Vagina (tissue), 2 donors: Measurements from ENCODE around the gene ESPL1. TPM values are rescaled to one million over a fixed set of nuclear protein-coding genes. Genes with fewer than 3 reads are reported as not detected.

Experiments
- DNase-seq, 2 donors: peaks; one replicate each; pipeline ENCODE4 v3.0.0-alpha.2; 2017; ENCODE audit errors: extremely low spot score in 2 of 2
- H3K27ac ChIP-seq: fragments of 200-600 bp; sonication (generic); one replicate; pipeline ENCODE4 v1.5.1; 2019
- H3K27me3 ChIP-seq: fragments of 200-600 bp; sonication (generic); one replicate; pipeline ENCODE4 v1.5.1; 2019
- H3K36me3 ChIP-seq, 2 donors: fragments of 200-600 bp; sonication (generic); one replicate each; pipeline ENCODE4 v1.5.1; 2017 to 2019
- H3K4me1 ChIP-seq: fragments of 200-600 bp; sonication (generic); one replicate; pipeline ENCODE4 v1.5.1; 2019
- H3K4me3 ChIP-seq, 2 donors: fragments of 200-600 bp; sonication (generic); 1 replicate in 1 of 2; 2 replicates in 1 of 2; pipeline ENCODE4 v1.5.1; 2016 to 2019
- H3K9me3 ChIP-seq: fragments of 200-600 bp; sonication (generic); one replicate; pipeline ENCODE4 v1.5.1; 2019
- CTCF ChIP-seq, 3 experiments: fragments of 450-650 bp in 2 of 3; fragments of 200-600 bp in 1 of 3; sonication (generic) in 1 of 3; IDR thresholded peaks; one replicate each; pipeline ENCODE4 v1.5.1; 2017 to 2019; ENCODE audit warnings: antibody characterized with exemption in 3 of 3, mild to moderate bottlenecking in 2 of 3, moderate library complexity in 2 of 3
- POLR2A ChIP-seq, 2 donors: fragments of 450-650 bp; IDR thresholded peaks; one replicate each; pipeline ENCODE4 v1.6.1; 2017; ENCODE audit warnings: antibody characterized with exemption in 2 of 2, mild to moderate bottlenecking in 2 of 2, moderate library complexity in 2 of 2
- POLR2AphosphoS5 ChIP-seq, 2 donors: sonication (generic); formaldehyde crosslinking; IDR thresholded peaks; one replicate each; pipeline ENCODE4 v1.9.0; 2017; ENCODE audit warnings: antibody characterized with exemption in 2 of 2, mild to moderate bottlenecking in 2 of 2, low read depth in 1 of 2; ENCODE audit not compliant: insufficient read depth in 1 of 2
- intact Hi-C: fragments of 100-400 bp; cut with DNase I; formaldehyde crosslinking; loops from one replicate; pipeline ENCODE4 v1.15.1; 2023
- total RNA-seq: library from RNA; depleted of rRNA; stranded (reverse); fragments of >200 nt; gene quantifications from one replicate; pipeline ENCODE4 v1.2.3, GENCODE V29; 2016

Gene ESPL1
- total RNA-seq, 1 donor from 2014 or later: 17.7 TPM

GRCh38 chr12:53231671-53231920 is 36.5 kb upstream of the ESPL1 start:
- Histone ChIP-seq H3K4me3 (peak overlapping the region; percentile 62 to 72), H3K27me3 (no peaks in the 10 kb centered on the region), H3K4me1 (peaks cover 82% of the 10 kb centered on the region), H3K36me3 (peaks cover 0 to 11% of the 10 kb centered on the region in 2 donors), H3K9me3 (no peaks in the 10 kb centered on the region), H3K27ac (peak overlapping the region; percentile 95)
- DNase-seq: peak in 1 of 2 donors; percentile 85
- intact Hi-C loops: no loop called here
- TF ChIP-seq POLR2AphosphoS5 (IDR thresholded peaks at IDR 0.05; ENCODE audit: insufficient read depth in 1 of 2, low read depth in 1 of 2) (no peak), CTCF (IDR thresholded peaks at IDR 0.05) (peak in 1 of 3 experiments; percentile 5), POLR2A (IDR thresholded peaks at IDR 0.05) (no peak)

GRCh38 chr12:53231921-53232645 is 36.0 kb upstream of the ESPL1 start, which contains the start of gene RARG:
RARG (minus strand) TSS chr12:53232209; CDS start chr12:53227545, 4,664 bp downstream.
- Histone ChIP-seq H3K36me3 (peaks cover 0 to 6% of the 10 kb centered on the region in 2 donors), H3K27ac (peak within 1 kb of the TSS; percentile 95), H3K27me3 (no peaks in the 10 kb centered on the region), H3K4me1 (peaks cover 83% of the 10 kb centered on the region), H3K4me3 (peak within 1 kb of the TSS; percentile 62 to 72), H3K9me3 (no peaks in the 10 kb centered on the region)
- intact Hi-C loops: no loop called here
- peak in 1 of 2 donors; percentile 91 for DNase-seq
- TF ChIP-seq POLR2AphosphoS5 (IDR thresholded peaks at IDR 0.05; ENCODE audit: insufficient read depth in 1 of 2, low read depth in 1 of 2) (peak in 1 of 2 donors; percentile 59), CTCF (IDR thresholded peaks at IDR 0.05) (no peak), POLR2A (IDR thresholded peaks at IDR 0.05) (peak in 1 of 2 donors; percentile 36)

GRCh38 chr12:53232646-53233461 is 35.2 kb upstream of the ESPL1 start:
- peaks cover 75% of the 10 kb centered on the region for H3K4me1 ChIP-seq
- no peaks in the 10 kb centered on the region for H3K36me3 ChIP-seq
- H3K27ac ChIP-seq: peak overlapping the region; percentile 95
- H3K4me3 ChIP-seq: peak overlapping the region; percentile 62 to 72
- no peaks in the 10 kb centered on the region for H3K9me3 ChIP-seq
- intact Hi-C loops: no loop called here
- no peak for TF ChIP-seq POLR2A (IDR thresholded peaks at IDR 0.05)
- TF ChIP-seq POLR2AphosphoS5 (IDR thresholded peaks at IDR 0.05; ENCODE audit: insufficient read depth in 1 of 2, low read depth in 1 of 2): peak in 1 of 2 donors; percentile 44
- TF ChIP-seq CTCF (IDR thresholded peaks at IDR 0.05): no peak
- peak in 1 of 2 donors; percentile 82 for DNase-seq
- no peaks in the 10 kb centered on the region for H3K27me3 ChIP-seq

GRCh38 chr12:53233671-53234121 is 34.4 kb upstream of the ESPL1 start:
- DNase-seq: peak in 1 of 2 donors; percentile 86
- intact Hi-C loops: no loop called here
- H3K9me3 ChIP-seq: no peaks in the 10 kb centered on the region
- peak overlapping the region in 1 of 2 donors; percentile 72 for H3K4me3 ChIP-seq
- H3K27me3 ChIP-seq: no peaks in the 10 kb centered on the region
- TF ChIP-seq POLR2AphosphoS5 (IDR thresholded peaks at IDR 0.05; ENCODE audit: insufficient read depth in 1 of 2, low read depth in 1 of 2) (no peak), CTCF (IDR thresholded peaks at IDR 0.05) (no peak), POLR2A (IDR thresholded peaks at IDR 0.05) (no peak)
- H3K27ac ChIP-seq: peak overlapping the region; percentile 95
- H3K36me3 ChIP-seq: no peaks in the 10 kb centered on the region
- peaks cover 68% of the 10 kb centered on the region for H3K4me1 ChIP-seq
